Mammary microvascular endothelial cell (primary cell): ENCODE data around the gene TCL1A. TPM values are rescaled to one million over a fixed set of nuclear protein-coding genes. Genes with fewer than 3 reads are reported as not detected.

Experiments
- total RNA-seq: library from RNA; depleted of rRNA; stranded (reverse); fragments of >200 nt; gene quantifications from 2 replicates; pipeline ENCODE4 v1.2.3, GENCODE V29; 2015

The TCL1A gene
- total RNA-seq, result not detected in 2 replicates

GRCh38 chr14:95713596-95714371 lies at the start of gene TCL1A:
TCL1A (minus strand) TSS chr14:95714125; CDS start chr14:95714066, 59 bp downstream.

GRCh38 chr14:95685978-95686922 lies 27.7 kb downstream of the TCL1A start, which contains the start of gene TCL1B:
TCL1B (plus strand) TSS chr14:95686426; CDS start chr14:95686468, 42 bp downstream.

Other genes with a start within 250 kb of the TCL1A start
- gene SYNE3, start 197.5 kb downstream of the TCL1A start, total RNA-seq, result 15.8 and 21.6 TPM in 2 replicates
- gene GLRX5, start 179.1 kb downstream of the TCL1A start, total RNA-seq, result 59.0 and 68.2 TPM in 2 replicates
- not detected in 2 replicates for gene TCL1B, start 27.7 kb downstream of the TCL1A start, total RNA-seq
- gene TUNAR, start 162.7 kb upstream of the TCL1A start, total RNA-seq, result not detected in 2 replicates